NT2/D1 (cell line): Measurements from ENCODE around the gene CTXN1.

Source experiments
- DNase-seq: peaks from one replicate; pipeline ENCODE4 v3.0.0-alpha.2; 2011; ENCODE audit warnings: low read depth, low spot score
- H3K27me3 ChIP-seq: 2 replicates; pipeline ENCODE4 v1.6.0; 2011; ENCODE audit warnings: mild to moderate bottlenecking; ENCODE audit not compliant: insufficient read length, insufficient read depth
- H3K36me3 ChIP-seq: 2 replicates; pipeline ENCODE4 v1.6.1; 2011; ENCODE audit warnings: mild to moderate bottlenecking, low read length, mixed read lengths; ENCODE audit not compliant: insufficient read depth, insufficient read length
- H3K4me1 ChIP-seq: 2 replicates; pipeline ENCODE4 v1.5.1; 2011; ENCODE audit not compliant: insufficient read depth, insufficient read length
- H3K4me3 ChIP-seq: 2 replicates; pipeline ENCODE4 v1.5.1; 2011; ENCODE audit warnings: low read depth; ENCODE audit not compliant: insufficient read length
- H3K9ac ChIP-seq: 2 replicates; pipeline ENCODE4 v1.6.0; 2011; ENCODE audit warnings: low read depth; ENCODE audit not compliant: insufficient read length
- H3K9me3 ChIP-seq: 2 replicates; pipeline ENCODE4 v1.5.1; 2011; ENCODE audit warnings: mild to moderate bottlenecking, low read length; ENCODE audit not compliant: insufficient read depth
- SUZ12 ChIP-seq: IDR thresholded peaks from 2 replicates; pipeline ENCODE4 v1.6.1; 2011; ENCODE audit not compliant: insufficient read length, insufficient read depth; ENCODE audit errors: extremely low read depth
- YY1 ChIP-seq: IDR thresholded peaks from 2 replicates; pipeline ENCODE4 v1.6.1; 2011; ENCODE audit not compliant: insufficient read length, insufficient read depth
- ZNF274 ChIP-seq: IDR thresholded peaks from 2 replicates; pipeline ENCODE4 v1.6.1; 2011; ENCODE audit warnings: mild to moderate bottlenecking, low read depth, low read length

CTXN1 gene

DNA sequence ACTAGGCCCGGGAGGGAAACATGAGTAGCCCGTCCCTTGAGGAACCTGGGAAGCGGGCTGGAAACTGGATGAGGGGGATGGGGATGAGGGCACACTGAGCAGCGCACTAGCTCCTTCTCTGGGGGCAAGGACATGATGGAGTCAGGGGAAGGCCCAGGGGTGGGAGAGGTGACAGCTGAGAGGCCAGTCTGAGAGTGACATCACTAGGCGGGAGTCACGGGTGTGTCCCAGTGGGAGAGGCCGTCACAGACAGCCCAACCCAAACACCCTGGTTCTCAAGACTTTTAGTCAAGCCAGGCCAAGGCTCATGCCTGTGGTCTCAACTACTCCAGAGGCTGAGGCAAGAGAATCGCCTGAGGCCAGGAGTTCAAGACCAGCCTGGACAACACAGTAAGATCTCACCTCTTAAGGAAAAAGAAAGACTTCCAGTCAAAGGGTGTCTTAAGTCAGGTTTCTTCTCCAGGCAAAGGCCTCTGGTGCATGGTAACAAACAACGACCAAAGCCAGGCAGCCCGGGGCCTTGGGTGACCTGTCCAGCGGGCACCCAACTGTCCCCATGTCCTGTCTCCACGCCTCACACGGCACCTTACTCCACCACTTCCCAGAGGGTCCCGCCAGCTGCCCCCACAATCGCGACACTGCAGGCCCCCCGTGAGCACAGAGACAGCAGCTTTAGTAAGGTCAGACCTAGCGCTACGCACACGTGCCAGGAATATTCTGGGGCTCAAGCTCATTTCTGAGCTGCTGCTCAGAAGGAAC lies 43.0 kb upstream of the CTXN1 start:
- H3K27me3 ChIP-seq = no peaks in the 10 kb centered on the region
- peaks cover 88% of the 10 kb centered on the region for H3K36me3 ChIP-seq
- H3K4me3 ChIP-seq = no peak overlapping the region
- H3K9me3 ChIP-seq = no peaks in the 10 kb centered on the region
- peak overlapping the region; percentile 14 for H3K9ac ChIP-seq
- H3K4me1 ChIP-seq = peaks cover 36% of the 10 kb centered on the region
- DNase-seq = no peak
- TF ChIP-seq SUZ12 (no peak), ZNF274 (no peak), YY1 (no peak)

DNA sequence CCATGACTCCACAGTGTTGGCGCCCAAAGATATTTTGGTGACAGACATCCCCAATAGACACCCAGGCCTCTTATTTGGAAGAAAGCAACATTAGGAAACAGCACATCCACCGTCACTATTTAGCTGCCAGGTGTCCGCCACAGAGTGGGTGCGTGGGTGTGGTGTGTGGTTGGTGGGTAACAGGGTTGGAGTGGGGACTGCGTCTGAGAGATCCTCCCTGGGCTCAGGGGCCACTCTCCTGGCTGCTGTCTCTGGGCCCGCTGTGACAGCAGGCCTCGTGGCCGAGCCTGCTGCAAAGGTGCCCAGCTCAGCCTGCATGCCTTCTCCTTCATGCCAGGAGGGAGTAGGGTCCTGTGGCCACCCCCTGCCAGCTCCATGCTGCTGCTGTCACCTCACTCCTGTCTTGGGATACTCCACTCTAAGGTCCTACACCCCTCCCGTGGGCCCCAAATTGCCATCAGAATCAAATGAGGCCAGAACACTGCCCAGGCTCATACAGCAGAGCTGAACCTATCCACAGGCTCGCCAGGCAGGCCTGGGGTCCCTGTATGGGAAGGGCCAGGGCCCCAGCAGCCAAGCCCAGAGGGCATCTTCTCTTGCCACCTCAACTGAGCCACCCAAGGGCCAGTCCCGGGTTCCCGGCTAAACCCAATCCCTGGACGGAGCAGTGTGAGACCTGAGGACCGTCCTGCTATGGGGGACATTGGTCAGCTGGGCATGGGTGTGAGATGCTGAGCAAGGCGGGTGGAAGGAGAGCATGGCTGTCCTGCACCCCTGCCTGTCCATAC lies 42.3 kb upstream of the CTXN1 start:
- DNase-seq = no peak
- Histone ChIP-seq H3K27me3 (no peaks in the 10 kb centered on the region), H3K9me3 (no peaks in the 10 kb centered on the region), H3K36me3 (peaks cover 87% of the 10 kb centered on the region), H3K9ac (peak overlapping the region; percentile 29), H3K4me3 (no peak overlapping the region), H3K4me1 (peaks cover 36% of the 10 kb centered on the region)
- TF ChIP-seq ZNF274 (no peak), YY1 (no peak), SUZ12 (no peak)

DNA sequence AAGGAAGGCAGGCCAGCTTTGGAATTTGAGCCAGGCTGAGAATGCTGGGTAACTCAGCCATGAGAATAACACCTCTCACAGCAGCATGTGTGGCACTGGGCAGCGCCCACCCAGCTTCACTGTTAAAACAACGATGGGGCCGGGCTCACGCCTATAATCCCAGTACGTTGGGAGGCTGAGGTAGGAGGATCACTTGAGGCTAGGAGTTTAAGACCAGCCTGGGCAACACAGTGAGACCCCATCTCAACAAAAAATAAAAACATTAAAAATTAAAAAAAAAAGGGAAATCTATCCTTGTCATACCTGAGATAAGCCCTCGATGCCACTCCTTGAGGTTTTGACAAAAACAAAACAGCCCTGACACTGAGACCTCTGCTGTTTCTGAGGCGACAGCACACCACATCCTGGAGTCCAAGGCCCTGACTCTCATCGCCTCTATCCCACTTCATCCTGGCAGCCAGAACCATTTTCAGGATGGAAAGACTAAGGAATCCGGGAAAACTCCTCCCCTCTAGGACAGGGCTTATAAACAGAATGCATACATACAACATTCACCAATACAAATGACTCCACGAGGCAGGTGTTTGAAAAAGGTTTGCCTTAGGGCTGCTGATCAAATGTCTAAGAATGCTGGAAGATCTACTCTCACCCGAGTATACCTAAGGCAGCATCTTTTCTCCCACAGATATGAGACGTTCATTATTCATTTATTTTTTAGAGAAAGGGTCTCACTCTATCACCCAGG lies 40.2 kb upstream of the CTXN1 start:
- H3K9me3 ChIP-seq = no peaks in the 10 kb centered on the region
- H3K27me3 ChIP-seq = no peaks in the 10 kb centered on the region
- peaks cover 89% of the 10 kb centered on the region for H3K36me3 ChIP-seq
- DNase-seq = no peak
- TF ChIP-seq YY1 (no peak), SUZ12 (no peak), ZNF274 (no peak)
- H3K9ac ChIP-seq = no peak overlapping the region
- H3K4me1 ChIP-seq = peaks cover 23% of the 10 kb centered on the region
- no peak overlapping the region for H3K4me3 ChIP-seq

DNA sequence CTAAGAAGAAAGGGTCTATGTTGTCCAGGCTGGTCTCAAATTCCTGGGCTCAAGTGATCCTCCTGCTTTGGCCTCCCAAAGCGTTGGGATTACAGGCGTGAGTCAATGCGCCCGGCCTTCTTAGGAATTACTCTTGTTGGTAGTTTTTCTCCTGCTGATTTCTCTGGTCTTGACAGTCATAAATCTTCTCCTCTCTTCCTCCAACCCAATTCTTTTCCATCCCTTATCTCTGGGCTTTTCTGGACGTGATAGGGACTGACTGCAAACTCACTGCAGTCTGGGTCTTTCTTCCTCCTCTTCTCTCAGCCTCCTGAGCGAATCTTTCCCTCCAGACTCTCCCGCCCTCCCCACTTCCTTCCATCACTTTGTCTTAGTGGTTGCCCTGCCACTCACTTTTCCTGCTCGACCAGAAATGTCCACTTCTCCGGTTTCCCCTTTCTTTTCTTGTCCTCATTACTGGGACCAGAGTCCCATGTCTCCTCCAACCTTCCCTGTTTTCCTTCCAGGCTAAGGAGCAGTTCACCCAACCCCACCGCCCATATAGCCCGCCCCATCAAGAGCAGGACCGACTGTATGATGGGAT lies 39.4 kb upstream of the CTXN1 start:
- Histone ChIP-seq H3K27me3 (no peaks in the 10 kb centered on the region), H3K9ac (no peak overlapping the region), H3K4me3 (no peak overlapping the region), H3K4me1 (peaks cover 20% of the 10 kb centered on the region), H3K9me3 (no peaks in the 10 kb centered on the region), H3K36me3 (peaks cover 89% of the 10 kb centered on the region)
- no peak for DNase-seq
- TF ChIP-seq SUZ12 (no peak), ZNF274 (no peak), YY1 (no peak)

DNA sequence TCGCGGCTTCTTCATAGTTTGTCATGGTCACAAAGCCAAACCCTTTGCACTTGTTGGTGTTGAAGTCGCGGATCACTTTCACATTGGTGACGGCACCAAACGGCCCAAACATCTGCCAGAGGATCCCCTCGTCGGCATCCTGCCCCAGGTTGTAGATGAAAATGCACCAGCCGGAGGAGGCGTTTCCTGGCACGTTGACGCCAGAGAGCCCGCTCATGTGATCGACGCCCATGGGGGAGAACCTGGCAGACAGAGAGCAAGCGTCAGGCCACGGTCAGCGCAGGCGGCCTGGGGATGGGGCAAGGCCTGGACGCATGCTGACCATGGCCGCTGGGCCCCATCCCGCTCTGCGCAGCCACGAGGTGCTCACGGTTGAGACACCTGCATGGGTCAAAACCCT lies 37.6 kb upstream of the CTXN1 start:
- peaks cover 92% of the 10 kb centered on the region for H3K36me3 ChIP-seq
- H3K9ac ChIP-seq = no peak overlapping the region

DNA sequence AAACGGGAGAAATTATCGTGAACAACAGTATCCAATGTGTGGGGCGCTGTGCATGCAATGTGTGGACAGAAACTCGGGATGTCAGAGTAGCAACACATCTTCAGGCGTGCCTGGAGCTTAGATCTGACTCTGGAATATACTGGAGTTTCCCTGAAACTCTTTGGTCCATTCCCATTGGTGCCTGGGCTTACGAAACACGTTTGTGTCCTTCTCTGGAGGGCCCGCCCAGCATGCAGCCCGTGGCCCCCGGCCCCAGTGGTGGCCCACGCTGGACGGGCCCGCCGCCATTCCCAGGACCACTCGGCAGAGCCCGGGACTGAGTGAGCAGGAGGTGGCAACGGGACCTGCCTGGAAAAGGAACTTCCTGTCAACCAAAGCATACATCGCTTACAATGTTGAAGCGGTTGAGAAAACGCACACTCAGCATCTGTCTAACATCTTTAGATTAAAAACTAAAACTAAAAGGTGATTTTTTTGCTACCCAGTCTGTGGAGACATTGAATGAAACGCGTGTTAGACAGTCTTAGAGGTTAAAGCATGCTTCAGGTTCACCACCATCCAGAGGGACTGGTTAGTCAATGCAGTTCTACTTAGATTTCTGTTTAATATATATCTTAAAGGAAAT lies 36.8 kb upstream of the CTXN1 start:
- Histone ChIP-seq H3K4me3 (no peak overlapping the region), H3K36me3 (peaks cover 92% of the 10 kb centered on the region), H3K4me1 (peaks cover 5% of the 10 kb centered on the region), H3K9me3 (no peaks in the 10 kb centered on the region), H3K27me3 (no peaks in the 10 kb centered on the region), H3K9ac (no peak overlapping the region)
- no peak for DNase-seq
- TF ChIP-seq YY1 = no peak
- no peak for TF ChIP-seq SUZ12
- TF ChIP-seq ZNF274 = no peak

More for the DNA sequence above, 37.6 kb upstream of the CTXN1 start:
- H3K27me3 ChIP-seq = no peaks in the 10 kb centered on the region
- no peak for TF ChIP-seq ZNF274
- no peak for TF ChIP-seq YY1
- no peak for TF ChIP-seq SUZ12
- H3K9me3 ChIP-seq = no peaks in the 10 kb centered on the region
- no peak for DNase-seq
- no peak overlapping the region for H3K4me3 ChIP-seq
- H3K4me1 ChIP-seq = peaks cover 12% of the 10 kb centered on the region
